ENCODE results near the gene DNAJC16. TPM values are rescaled to one million over a fixed set of nuclear protein-coding genes. Genes with fewer than 3 reads are reported as not detected.

DNAJC16 gene
- total RNA-seq, 1 donor from 2014 or later, result 26.3 TPM

DNA sequence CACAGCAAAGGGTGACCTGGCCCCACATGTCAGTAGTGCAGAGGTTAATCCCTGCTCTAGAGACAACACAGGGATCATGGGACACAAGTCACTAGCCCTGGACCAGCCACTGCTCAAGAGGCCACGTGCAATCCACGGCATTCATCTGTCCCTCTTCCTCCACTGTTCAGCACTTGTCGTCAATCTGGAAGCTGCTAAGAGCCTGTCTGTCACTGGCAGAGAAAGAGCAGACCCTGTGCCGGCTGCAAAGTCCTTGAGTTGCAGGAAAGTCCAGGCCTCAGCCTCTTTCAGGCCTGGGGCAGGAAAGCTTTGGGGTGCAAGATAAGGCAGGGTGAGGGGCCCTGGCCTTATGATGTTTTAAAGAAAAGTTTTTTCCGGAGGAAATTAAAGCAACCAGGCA lies 34.1 kb upstream of the DNAJC16 start:
- no peak for DNase-seq (ENCODE audit: extremely low spot score, unreplicated experiment)
- Mint-ChIP-seq H3K9me3 (no peaks in the 10 kb centered on the region), H3K4me3 (no peak overlapping the region), H3K27ac (no peak overlapping the region), H3K36me3 (peaks cover 4% of the 10 kb centered on the region), H3K4me1 (ENCODE audit: unreplicated experiment) (no peaks in the 10 kb centered on the region), H3K27me3 (no peaks in the 10 kb centered on the region)
- TF ChIP-seq, protein P1, sequence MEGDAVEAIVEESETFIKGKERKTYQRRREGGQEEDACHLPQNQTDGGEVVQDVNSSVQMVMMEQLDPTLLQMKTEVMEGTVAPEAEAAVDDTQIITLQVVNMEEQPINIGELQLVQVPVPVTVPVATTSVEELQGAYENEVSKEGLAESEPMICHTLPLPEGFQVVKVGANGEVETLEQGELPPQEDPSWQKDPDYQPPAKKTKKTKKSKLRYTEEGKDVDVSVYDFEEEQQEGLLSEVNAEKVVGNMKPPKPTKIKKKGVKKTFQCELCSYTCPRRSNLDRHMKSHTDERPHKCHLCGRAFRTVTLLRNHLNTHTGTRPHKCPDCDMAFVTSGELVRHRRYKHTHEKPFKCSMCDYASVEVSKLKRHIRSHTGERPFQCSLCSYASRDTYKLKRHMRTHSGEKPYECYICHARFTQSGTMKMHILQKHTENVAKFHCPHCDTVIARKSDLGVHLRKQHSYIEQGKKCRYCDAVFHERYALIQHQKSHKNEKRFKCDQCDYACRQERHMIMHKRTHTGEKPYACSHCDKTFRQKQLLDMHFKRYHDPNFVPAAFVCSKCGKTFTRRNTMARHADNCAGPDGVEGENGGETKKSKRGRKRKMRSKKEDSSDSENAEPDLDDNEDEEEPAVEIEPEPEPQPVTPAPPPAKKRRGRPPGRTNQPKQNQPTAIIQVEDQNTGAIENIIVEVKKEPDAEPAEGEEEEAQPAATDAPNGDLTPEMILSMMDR (conservative IDR thresholded peaks at IDR 0.05), result no peak

DNA sequence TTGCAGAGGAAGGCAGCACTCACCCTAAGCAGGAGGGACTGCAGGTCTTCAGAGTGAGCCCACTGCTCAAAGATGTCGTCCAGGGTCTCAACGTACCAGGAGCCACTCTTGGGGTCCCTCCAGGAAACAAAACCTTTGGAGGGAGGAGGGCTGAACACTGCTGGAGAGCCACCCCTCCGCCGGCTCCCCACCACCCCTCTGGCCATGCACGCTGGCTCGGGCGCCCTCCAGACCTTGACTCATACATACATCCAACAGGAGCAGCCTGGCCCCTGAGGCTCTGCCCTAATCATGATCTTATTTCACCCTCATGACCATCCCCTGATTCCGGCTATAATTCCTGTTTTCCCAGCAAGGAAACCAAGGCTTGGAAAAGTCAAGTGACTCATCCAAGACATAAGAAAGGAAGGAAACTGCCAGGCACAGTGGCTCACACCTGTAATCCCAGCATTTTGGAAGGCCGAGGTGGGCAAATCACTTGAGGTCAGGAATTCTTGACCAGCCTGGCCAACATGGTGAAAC lies 32.7 kb upstream of the DNAJC16 start:
- no peaks in the 10 kb centered on the region for H3K9me3 Mint-ChIP-seq
- no peaks in the 10 kb centered on the region for H3K4me1 Mint-ChIP-seq (ENCODE audit: unreplicated experiment)
- no peak for DNase-seq (ENCODE audit: extremely low spot score, unreplicated experiment)
- TF ChIP-seq, protein P1 (conservative IDR thresholded peaks at IDR 0.05), result no peak
- no peak overlapping the region for H3K4me3 Mint-ChIP-seq
- no peaks in the 10 kb centered on the region for H3K27me3 Mint-ChIP-seq
- H3K27ac Mint-ChIP-seq, result no peak overlapping the region
- H3K36me3 Mint-ChIP-seq, result peaks cover 4% of the 10 kb centered on the region

DNA sequence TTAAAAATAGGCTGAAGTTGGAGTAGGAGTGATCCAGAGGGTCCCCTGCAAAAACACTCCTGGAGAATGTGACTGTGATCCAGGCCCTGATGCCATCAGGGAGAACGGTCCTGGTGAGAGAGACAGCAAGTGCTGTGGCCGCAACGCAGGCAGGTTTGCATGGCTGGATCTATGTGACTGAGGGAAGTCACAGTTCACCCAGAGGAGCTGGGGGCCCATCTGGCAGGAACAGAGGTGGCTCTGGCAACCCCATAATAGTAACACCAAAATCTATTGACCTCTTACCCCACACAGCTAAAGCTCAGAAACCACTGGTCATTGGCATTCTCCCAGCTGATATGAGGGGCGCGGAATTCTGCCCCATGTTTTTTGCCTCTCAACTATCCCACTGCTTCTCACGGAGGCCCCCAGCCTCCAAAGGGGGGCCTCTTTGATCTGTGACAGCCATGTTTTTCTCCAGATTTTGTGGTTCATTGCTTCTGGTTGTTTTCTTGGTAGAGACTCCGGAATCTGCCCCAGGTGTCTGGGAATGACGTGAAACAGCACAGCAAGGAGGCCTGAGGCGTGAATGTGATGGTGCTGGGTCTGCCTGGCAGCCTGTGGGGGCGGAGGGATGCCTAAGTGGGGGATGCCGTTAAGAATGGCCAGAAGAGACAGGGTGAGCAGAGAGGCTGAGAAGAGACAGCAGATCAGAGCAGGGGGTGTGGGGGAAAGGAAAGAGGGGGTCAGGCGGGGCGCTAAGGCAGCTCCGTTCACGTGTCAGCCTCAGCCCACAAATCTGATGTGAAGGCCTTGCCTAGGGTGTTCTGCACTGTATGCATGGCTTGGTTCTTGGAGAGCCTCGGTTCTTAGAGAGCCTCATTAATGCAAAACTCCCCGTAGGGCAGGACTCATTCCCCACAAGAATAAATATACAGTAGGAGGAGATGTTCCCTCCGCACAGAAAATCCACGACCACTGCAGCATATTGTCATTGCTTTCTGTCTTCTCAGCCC lies 26.2 kb upstream of the DNAJC16 start:
- DNase-seq (ENCODE audit: extremely low spot score, unreplicated experiment), result no peak
- TF ChIP-seq, protein P1 (conservative IDR thresholded peaks at IDR 0.05), result no peak
- Mint-ChIP-seq H3K27ac (no peak overlapping the region), H3K9me3 (no peaks in the 10 kb centered on the region), H3K36me3 (no peaks in the 10 kb centered on the region), H3K27me3 (no peaks in the 10 kb centered on the region), H3K4me3 (no peak overlapping the region), H3K4me1 (ENCODE audit: unreplicated experiment) (peaks cover 5% of the 10 kb centered on the region)

DNA sequence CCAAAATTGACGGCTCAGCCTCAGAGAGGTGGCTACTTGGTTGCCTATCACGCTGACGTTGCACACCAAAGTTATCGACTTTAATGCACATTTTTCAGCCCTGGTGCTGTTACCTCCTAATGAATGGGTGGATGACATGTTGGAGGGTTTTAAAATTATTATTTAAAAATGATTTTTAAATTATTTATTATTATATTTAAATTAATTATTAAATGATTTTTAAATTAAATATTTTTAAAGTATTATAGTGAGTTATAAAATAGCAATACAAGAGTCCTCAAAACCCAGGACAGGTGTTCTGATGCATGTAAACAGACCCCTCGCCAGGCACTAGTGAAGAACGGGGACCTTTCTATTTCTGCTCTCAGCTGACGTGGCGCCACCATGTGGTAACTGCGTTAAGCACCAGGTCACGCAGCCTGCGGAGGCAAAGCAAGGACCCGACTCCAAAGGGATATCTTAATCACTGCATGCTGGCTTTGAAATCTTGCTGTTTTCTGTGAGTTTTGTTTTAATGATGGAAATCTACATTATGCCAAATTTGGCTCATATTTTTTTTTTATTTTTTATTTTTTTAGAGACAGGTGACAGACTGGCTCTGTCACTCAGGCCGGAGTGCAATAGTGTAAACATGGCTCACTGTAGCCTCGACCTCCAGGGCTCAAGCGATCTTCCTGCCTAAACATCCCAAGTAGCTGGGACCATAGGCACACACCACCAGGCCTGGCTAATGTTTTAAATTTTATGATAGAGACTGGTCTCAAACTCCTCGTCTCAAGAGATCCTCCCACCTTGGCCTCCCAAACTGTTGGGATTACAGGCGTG lies 25.2 kb upstream of the DNAJC16 start:
- Mint-ChIP-seq H3K4me3 (no peak overlapping the region), H3K9me3 (no peaks in the 10 kb centered on the region), H3K27me3 (no peaks in the 10 kb centered on the region), H3K27ac (no peak overlapping the region), H3K36me3 (no peaks in the 10 kb centered on the region), H3K4me1 (ENCODE audit: unreplicated experiment) (peaks cover 5% of the 10 kb centered on the region)
- DNase-seq (ENCODE audit: extremely low spot score, unreplicated experiment), result no peak
- TF ChIP-seq, protein P1 (conservative IDR thresholded peaks at IDR 0.05), result peak; percentile 90

DNA sequence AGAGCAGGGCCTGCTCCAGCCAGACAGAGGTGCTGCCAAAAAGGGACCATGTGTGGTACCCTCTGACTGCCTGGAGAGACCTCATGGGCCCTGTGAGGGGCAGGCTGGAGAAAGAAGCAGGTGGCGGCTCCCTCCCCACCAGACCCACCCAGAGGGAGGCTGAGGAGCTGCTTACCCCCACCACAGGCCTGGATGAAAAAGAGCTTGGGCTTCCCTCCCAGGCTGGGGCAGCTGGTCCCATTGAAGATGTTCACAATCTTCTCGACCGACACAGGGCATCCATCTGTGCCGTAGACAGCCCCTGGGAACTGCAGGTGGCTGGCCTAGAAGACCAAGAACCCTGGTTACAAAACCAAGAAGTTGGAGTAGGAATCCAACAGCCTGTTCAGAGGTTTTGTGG lies 22.2 kb upstream of the DNAJC16 start:
- no peak for DNase-seq (ENCODE audit: extremely low spot score, unreplicated experiment)
- TF ChIP-seq, protein P1 (conservative IDR thresholded peaks at IDR 0.05), result no peak
- Mint-ChIP-seq H3K4me1 (ENCODE audit: unreplicated experiment) (peaks cover 5% of the 10 kb centered on the region), H3K9me3 (no peaks in the 10 kb centered on the region), H3K27me3 (no peaks in the 10 kb centered on the region), H3K27ac (no peak overlapping the region), H3K4me3 (no peak overlapping the region), H3K36me3 (no peaks in the 10 kb centered on the region)

Measured in type B pancreatic cell (in vitro differentiated cells).